ENCODE measurements around the gene COL1A1. TPM values are rescaled to one million over a fixed set of nuclear protein-coding genes. Genes with fewer than 3 reads are reported as not detected.

COL1A1 gene
- total RNA-seq, 1 experiment from 2014 or later = 4.2 TPM

DNA sequence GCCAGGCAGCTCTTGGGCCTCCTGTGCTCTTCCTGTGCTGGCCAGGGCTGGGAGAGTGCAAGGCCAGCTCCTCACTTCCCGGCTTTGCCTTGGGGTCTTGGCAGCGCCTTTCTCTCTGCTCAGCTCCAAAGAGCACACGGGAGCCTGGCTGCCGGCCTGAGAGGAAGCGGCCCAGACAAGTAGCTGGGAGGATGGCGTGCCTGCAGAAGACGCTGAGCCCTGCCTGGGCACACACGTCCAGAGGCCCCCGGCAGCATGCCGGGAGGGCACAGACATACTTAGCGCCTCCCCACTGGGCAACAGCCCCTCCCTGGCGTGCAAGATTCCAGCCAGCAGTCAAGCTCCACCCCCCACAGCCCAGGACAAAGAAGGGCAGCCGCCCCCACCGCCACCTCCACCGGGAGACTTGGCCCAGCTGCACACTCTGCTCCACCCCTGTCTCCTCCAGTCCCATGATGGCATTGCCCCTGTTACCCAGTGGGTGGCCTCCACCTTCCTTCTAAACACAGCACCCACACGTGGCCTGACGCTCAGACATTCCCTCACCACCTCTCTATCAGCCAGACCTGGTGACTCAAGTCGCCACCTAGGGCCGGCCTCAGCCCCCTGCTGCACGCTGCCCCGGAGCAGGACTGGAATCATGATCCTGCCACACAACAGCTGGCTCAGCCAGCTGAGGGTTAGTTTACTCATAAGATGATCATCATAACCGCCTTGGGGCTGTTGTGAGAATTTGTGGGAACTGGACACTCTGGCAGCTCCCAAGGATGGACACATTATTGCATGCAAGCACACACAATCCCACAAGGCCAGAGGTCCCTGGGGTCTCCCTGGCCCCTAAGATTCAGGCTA, 23.2 kb downstream of the COL1A1 start:
- Histone ChIP-seq H3K27ac (peak overlapping the region; percentile 80), H3K4me3 (peak overlapping the region; percentile 59), H3K4me1 (peaks cover 24% of the 10 kb centered on the region), H3K9me3 (replicated peaks) (no peaks in the 10 kb centered on the region), H3K36me3 (peaks cover 16% of the 10 kb centered on the region), H3K27me3 (no peaks in the 10 kb centered on the region)
- peak; percentile 95 for DNase-seq

DNA sequence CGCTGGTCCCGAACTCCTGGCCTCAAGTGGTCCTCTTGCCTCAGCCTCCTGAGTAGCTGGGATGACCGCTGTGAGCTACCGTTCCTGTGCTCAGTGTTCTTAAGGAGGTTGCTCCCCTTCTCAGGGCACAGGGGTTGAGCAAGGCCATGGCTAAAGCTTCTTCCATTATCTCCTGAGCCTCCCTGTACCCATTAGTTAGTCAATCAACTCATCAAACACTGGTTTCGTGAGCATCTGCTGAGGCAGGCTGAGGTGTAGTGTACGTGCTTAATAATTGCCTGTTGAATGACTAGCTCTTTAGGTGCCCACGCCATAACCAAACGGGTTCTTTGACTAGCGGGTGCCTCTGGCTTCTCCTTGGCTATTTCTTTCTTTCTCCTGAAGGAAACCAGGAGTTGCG, 24.0 kb downstream of the COL1A1 start:
- DNase-seq = no peak
- Histone ChIP-seq H3K27me3 (no peaks in the 10 kb centered on the region), H3K9me3 (replicated peaks) (no peaks in the 10 kb centered on the region), H3K4me3 (peak overlapping the region; percentile 59), H3K36me3 (peaks cover 20% of the 10 kb centered on the region), H3K27ac (peak overlapping the region; percentile 80), H3K4me1 (peaks cover 24% of the 10 kb centered on the region)

DNA sequence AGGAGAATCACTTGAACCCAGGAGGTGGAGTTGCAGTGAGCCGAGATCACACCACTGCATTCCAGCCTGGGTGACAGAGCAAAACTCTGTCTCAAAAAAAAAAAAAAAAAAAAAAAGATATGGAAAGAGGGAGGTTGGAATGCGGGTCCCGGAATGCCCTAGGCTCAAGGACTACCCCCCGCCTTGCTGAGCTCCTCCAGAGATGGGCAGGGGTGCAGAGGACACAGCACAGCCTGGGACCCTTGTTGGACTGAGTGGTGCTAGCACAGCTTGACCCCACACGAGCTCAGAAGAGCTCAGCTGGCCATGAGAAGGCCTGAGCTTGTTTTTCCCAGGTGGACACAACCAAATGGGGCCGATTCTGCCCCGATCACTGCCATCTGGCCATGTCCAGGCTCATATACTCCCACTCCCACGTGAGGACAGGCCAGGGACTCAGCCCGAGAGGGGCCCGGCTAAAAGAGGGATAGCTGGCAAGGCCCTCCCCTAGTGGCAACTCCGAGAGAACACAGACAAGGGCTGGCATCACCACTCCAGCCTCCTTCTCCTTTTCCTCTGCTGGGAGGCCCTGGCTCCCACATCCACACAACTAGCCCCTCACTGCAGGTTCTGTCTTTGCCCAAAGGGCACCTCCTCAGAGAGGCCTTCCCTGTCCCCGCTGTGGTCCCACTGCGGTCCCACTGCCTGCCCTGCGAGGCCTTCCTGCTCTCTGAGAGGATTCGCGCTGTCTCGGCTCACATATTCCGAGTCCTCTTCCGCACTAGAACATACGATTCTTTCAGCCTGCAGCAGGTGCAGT, 24.7 kb downstream of the COL1A1 start:
- Histone ChIP-seq H3K27me3 (no peaks in the 10 kb centered on the region), H3K4me1 (peaks cover 19% of the 10 kb centered on the region), H3K36me3 (peaks cover 26% of the 10 kb centered on the region), H3K4me3 (no peak overlapping the region), H3K27ac (no peak overlapping the region), H3K9me3 (replicated peaks) (no peaks in the 10 kb centered on the region)
- DNase-seq = no peak

DNA sequence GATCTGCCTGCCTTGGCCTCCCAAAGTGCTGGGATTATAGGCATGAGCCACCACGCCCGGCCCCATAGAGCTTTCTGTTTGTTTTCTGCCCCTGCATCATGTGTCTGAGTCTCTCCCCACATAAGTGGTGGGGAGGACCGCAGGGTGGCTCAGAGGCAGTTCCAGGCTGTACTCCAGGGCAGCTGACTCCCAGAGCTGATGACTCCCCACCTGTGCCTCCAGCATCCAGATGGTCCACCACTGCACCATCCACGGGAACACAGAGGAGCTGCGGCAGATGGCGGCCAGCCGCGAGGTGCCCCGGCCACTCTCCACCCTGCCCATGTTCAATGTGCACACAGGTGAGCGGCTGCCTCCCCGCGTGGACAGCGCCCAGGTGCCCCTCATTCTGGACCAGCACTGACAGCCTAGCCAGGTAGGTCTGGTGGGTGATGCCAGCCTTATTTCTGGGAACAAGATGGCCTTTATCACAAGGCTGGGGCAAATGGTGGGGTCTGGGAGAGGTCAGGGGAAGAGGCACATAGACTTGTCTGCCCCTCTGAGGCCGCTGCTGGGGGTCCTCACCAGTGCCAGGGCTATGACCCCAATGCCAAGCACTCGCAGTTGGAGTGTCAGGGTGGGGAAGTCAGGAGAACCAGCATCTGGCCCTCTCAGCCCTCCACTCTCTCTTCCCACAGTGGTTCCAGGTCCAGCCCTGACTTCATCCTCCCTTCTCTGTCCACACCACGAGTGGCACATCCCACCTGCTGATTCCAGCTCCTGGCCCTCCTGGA, 26.2 kb downstream of the COL1A1 start:
- no peaks in the 10 kb centered on the region for H3K27me3 ChIP-seq
- peaks cover 17% of the 10 kb centered on the region for H3K4me1 ChIP-seq
- H3K27ac ChIP-seq = no peak overlapping the region
- H3K4me3 ChIP-seq = no peak overlapping the region
- no peak for DNase-seq
- H3K36me3 ChIP-seq = peaks cover 29% of the 10 kb centered on the region
- no peaks in the 10 kb centered on the region for H3K9me3 ChIP-seq (replicated peaks)

DNA sequence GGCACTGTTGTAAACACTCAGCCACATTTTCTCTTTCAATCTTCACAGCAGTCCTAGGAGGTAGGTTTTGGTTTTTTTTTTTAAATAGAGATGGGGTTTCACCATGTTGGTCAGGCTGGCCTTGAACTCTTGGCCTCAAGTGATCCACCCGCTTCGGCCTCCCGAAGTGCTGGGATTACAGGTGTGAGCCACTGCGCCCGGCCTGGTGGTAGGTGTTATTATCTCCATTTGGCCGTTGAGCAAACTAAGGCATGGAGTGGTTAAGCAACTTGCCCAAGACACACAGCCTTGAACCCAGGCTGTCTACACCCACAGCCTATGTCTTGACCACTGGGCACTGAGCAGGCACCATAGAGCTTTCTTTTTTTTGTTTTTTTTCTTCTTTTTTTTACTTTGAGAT, 27.0 kb downstream of the COL1A1 start:
- H3K27me3 ChIP-seq = no peaks in the 10 kb centered on the region
- peaks cover 37% of the 10 kb centered on the region for H3K36me3 ChIP-seq
- H3K4me3 ChIP-seq = no peak overlapping the region
- H3K4me1 ChIP-seq = peaks cover 17% of the 10 kb centered on the region
- no peaks in the 10 kb centered on the region for H3K9me3 ChIP-seq (replicated peaks)
- H3K27ac ChIP-seq = no peak overlapping the region
- no peak for DNase-seq

DNA sequence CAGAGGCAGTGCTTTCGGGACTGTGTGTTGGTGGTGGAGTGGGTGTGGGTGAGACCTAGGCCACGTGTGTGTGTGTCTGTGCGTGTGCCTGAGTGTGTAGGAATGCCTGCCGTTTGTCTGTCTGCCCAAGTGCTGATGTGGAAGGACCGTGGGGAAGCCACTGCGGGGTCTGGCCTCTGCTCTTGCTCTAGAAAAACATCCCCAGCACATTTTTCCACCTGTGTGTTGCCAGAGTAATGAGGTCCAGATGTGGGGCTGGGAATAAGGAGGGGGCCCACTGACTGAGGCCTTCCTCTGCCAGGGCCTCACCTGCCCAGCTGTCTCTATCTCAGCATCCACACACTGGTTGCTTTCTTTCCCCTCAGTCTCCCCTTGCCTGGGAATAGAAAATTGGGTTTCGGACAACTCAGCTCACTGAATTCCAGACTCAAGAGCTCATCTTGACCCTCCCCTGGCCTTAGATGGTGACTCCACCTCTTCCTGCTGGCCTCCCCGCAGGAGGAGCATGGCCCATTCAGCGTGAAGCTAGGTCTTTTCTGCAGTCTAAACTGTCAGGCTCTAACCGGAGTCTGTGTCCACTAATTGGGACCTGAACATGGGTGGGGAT, 28.0 kb downstream of the COL1A1 start:
- Histone ChIP-seq H3K9me3 (replicated peaks) (no peaks in the 10 kb centered on the region), H3K36me3 (peaks cover 42% of the 10 kb centered on the region), H3K4me3 (no peak overlapping the region), H3K27ac (peak overlapping the region; percentile 37), H3K27me3 (no peaks in the 10 kb centered on the region), H3K4me1 (peaks cover 13% of the 10 kb centered on the region)
- no peak for DNase-seq

DNA sequence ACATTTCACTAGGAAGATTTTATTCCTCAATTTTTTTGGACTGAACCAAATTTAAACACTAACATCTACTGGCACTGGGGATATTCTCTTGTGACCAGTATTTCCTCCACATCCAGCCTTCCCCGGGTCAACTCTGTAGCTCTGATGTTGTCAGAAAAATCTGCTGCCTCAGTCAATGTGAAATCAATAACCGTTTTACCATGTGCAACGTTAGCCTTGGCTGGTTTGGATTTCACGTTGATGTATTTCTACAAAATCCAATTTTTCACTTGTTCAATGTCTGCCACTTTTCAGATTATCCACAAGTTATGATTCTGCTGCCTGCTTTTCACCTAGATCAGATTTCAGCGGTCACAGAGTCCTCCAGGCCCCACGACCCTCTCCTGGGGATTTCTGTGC, 28.5 kb downstream of the COL1A1 start:
- no peaks in the 10 kb centered on the region for H3K27me3 ChIP-seq
- H3K4me3 ChIP-seq = no peak overlapping the region
- H3K9me3 ChIP-seq (replicated peaks) = no peaks in the 10 kb centered on the region
- DNase-seq = no peak
- H3K4me1 ChIP-seq = peaks cover 13% of the 10 kb centered on the region
- H3K27ac ChIP-seq = peak overlapping the region; percentile 37
- H3K36me3 ChIP-seq = peaks cover 43% of the 10 kb centered on the region

DNA sequence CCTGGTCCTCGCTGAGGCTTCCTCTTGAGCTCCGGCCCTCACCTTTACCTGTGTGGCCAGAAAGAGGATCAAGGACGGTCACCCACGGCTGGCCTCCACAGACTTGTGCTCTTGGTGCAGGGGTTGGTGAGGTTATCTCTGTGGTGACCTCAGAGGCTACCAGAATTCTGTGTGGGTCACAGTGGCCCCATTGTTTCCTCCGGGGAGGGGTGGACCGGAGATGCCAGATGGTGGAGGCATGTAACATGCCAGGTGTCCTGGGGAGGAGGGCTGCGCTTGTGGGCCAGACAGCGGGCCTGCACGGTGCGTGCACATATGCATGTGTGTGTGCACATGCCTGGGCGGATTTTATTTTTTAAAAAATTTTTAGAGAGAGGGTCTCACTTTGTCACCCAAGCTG, 29.3 kb downstream of the COL1A1 start:
- peaks cover 13% of the 10 kb centered on the region for H3K4me1 ChIP-seq
- no peaks in the 10 kb centered on the region for H3K9me3 ChIP-seq (replicated peaks)
- no peak for DNase-seq
- no peaks in the 10 kb centered on the region for H3K27me3 ChIP-seq
- no peak overlapping the region for H3K4me3 ChIP-seq
- peaks cover 49% of the 10 kb centered on the region for H3K36me3 ChIP-seq
- H3K27ac ChIP-seq = no peak overlapping the region

DNA sequence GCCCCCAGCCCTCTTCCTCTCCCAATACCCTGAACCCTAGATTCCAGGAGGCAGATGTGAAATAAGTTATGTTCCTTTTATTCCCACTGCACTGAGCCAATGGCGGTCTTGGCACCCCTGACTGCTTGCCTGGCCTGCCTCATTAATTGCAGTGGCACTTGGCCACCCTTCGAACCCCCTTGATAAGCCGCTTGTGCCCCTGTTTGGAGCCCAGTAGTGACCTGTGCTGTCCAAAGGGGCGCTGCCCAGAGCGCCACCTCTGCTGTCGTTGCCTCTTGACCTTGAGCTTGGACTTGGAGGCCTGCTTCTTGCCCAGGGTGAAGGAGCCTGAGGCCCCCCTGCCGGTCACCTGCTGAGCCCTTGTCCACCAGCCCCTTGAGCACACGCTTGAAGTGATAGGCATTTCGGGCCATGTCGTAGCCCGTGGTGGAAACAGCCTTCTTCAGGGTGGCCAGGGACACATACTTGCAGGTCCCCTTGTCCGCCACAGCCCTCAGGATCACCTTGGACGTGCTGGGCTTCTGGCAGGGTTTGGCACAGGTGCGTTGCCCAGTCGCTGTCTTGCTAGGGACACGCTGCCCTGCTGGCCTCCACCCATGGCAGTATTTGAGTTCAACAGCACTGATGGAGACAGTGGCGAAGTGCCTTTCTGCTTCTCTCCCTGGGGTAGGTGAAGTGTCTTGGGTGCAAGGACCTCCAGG, 29.9 kb downstream of the COL1A1 start:
- no peak overlapping the region for H3K4me3 ChIP-seq
- H3K9me3 ChIP-seq (replicated peaks) = no peaks in the 10 kb centered on the region
- no peaks in the 10 kb centered on the region for H3K27me3 ChIP-seq
- H3K27ac ChIP-seq = no peak overlapping the region
- peaks cover 13% of the 10 kb centered on the region for H3K4me1 ChIP-seq
- H3K36me3 ChIP-seq = peaks cover 49% of the 10 kb centered on the region
- no peak for DNase-seq

DNA sequence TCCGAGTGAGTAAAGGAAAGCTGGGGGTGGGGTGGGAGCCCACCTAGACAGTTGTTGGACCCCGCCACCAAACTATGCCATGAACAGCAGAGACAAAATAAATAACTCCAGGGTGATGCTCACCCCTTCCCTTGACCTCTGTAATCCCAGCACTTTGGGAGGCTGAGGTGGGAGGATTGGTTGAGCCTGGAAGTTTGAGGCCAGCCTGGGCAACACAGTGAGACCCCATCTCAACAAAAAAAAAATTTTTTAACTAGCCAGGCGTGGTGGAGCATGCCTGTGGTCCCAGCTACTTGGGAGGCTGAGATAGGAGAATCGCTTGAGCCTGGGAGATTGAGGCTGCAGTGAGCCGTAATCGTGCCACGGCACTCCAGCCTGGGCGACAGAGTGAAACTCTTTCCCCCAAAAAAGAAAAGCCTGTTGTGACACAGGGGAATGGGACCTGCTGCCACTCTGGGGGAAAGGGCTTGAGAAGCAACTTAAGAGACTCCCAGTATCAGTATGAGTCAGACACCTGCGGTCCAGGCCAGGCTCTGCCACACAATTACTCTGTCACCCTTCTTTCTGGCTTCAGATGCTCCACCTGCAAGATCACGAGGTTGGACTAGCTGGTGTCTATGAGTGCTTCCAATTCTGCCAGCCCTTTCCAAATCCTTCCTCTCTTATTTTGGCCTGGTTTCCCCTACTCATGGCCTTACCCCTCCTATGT, 30.6 kb downstream of the COL1A1 start:
- Histone ChIP-seq H3K27me3 (no peaks in the 10 kb centered on the region), H3K4me3 (no peak overlapping the region), H3K4me1 (peaks cover 13% of the 10 kb centered on the region), H3K27ac (no peak overlapping the region), H3K9me3 (replicated peaks) (no peaks in the 10 kb centered on the region), H3K36me3 (peaks cover 44% of the 10 kb centered on the region)
- no peak for DNase-seq

DNA sequence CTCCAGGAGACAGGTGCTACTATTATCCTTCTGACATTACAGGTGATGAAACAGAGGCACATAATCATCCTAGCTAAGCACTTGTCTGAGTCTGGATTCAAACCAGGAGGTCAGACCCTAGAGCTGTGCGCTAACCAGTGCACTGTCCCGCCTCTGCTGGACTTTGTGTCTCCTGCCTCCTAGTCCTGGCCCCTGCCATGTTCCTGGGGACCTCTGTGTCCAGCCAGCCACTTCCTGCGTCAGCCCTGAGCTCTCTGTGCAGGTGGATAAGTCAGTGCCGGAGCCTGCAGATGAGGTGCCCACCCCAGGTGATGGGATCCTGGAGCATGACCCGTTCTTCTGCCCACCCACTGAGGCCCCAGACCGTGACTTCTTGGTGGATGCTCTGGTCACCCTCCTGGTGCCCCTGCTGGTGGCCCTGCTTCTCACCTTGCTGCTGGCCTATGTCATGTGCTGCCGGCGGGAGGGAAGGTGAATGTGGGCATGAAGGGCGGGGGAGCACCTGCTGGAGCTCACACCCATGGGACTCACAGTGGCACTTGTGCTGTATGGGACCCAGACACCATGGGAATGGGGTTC, 31.5 kb downstream of the COL1A1 start:
- Histone ChIP-seq H3K4me3 (no peak overlapping the region), H3K4me1 (peaks cover 18% of the 10 kb centered on the region), H3K36me3 (peaks cover 37% of the 10 kb centered on the region), H3K27me3 (no peaks in the 10 kb centered on the region), H3K9me3 (replicated peaks) (no peaks in the 10 kb centered on the region), H3K27ac (no peak overlapping the region)
- DNase-seq = no peak

DNA sequence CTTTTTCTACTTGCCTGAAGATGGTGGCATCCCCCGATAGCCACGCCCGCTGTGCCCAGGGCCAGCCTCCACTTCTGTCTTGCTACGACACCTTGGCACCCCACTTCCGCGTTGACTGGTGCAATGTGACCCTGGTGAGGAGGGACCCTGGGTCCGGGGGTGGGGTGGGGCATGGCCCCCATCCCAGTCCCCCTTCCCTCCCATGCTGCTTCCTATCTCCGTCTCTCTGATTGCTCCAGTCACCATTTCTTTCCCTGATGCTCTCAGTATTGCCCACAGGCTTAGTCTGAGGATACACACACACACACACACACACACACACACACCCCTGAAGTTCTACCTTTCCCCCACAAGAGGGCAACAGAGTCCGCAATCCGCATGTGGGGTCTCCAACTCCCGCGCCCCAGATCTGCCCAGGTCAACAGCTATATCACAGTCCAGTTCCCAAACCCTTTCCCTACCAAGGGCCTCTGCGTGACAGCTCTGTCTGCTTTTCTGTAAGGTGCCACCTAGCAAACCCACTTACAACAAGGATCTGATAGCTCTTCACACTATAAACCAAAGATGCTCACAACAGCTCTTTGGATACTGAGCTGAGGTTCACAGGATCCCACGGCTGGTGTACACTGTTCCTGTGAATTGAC, 32.2 kb downstream of the COL1A1 start:
- Histone ChIP-seq H3K9me3 (replicated peaks) (no peaks in the 10 kb centered on the region), H3K4me3 (no peak overlapping the region), H3K4me1 (peaks cover 18% of the 10 kb centered on the region), H3K36me3 (peaks cover 33% of the 10 kb centered on the region), H3K27ac (no peak overlapping the region), H3K27me3 (no peaks in the 10 kb centered on the region)
- DNase-seq = peak in 1 of 2 experiments; percentile 59

DNA sequence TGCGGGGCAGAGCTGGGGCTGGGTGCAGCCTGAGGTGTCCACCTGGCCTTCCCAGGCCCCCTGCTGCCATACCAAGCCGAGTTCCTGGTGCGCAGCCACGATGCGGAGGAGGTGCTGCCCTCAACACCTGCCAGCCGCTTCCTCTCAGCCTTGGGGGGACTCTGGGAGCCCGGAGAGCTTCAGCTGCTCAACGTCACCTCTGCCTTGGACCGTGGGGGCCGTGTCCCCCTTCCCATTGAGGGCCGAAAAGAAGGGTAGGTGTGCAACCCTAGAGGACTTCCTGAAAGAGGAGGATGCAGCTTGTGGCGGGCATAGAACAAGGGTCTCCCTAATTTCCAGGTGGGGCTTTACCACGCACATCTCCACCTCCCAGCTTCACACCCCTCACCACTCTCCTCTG, 33.1 kb downstream of the COL1A1 start:
- H3K27ac ChIP-seq = no peak overlapping the region
- no peaks in the 10 kb centered on the region for H3K27me3 ChIP-seq
- H3K36me3 ChIP-seq = peaks cover 33% of the 10 kb centered on the region
- no peak overlapping the region for H3K4me3 ChIP-seq
- peaks cover 11% of the 10 kb centered on the region; the same call in 1 of the 2 replicates for H3K4me1 ChIP-seq
- no peak for DNase-seq
- no peaks in the 10 kb centered on the region for H3K9me3 ChIP-seq (replicated peaks)

Measured in SJCRH30 (cell line).